ENCODE data around the gene GPR87. TPM values are rescaled to one million over a fixed set of nuclear protein-coding genes. Genes with fewer than 3 reads are reported as not detected.

The GPR87 gene
- total RNA-seq, 3 donors from 2014 or later (not counting 1 experiment from before 2014, with no cell fraction given): not detected

- TF ChIP-seq CTCF (IDR thresholded peaks at IDR 0.05): no peak
- peaks cover 10 to 13% of the 10 kb centered on the region in 2 donors for H3K4me1 Mint-ChIP-seq
- H3K9me3 Mint-ChIP-seq: no peaks in the 10 kb centered on the region
- Histone ChIP-seq H3K4me1 (ENCODE audit: control insufficient read depth, insufficient read depth, low read length) (peaks cover 6% of the 10 kb centered on the region), H3K27me3 (ENCODE audit: control insufficient read depth, insufficient read depth, low read length) (no peaks in the 10 kb centered on the region), H3K27ac (ENCODE audit: low read length) (no peak overlapping the region), H3K36me3 (ENCODE audit: control insufficient read depth, insufficient read depth, low read length) (no peaks in the 10 kb centered on the region), H3K9me3 (ENCODE audit: control insufficient read depth, insufficient read depth, low read length) (no peaks in the 10 kb centered on the region), H3K4me3 (ENCODE audit: low read length) (no peak overlapping the region)
- H3K27ac Mint-ChIP-seq: no peak overlapping the region
- intact Hi-C loops (cut with micrococcal nuclease): loop anchor here (2.0 kb wide), 1 partner anchor 495 kb away; no protein-coding TSS in a partner anchor
- no peaks in the 10 kb centered on the region for H3K27me3 Mint-ChIP-seq (ENCODE audit: low read depth in 2 of 2)
- no peak overlapping the region for H3K4me3 Mint-ChIP-seq
- H3K36me3 Mint-ChIP-seq: no peaks in the 10 kb centered on the region
- ATAC-seq (no peak), DNase-seq (no peak)
- WGBS (ENCODE audit: insufficient coverage): 90% methylated on average over 7 of the region's 9 CpGs
Measured at GRCh38 chr3:151281671-151282324, 34.8 kb downstream of the GPR87 start.

DNA sequence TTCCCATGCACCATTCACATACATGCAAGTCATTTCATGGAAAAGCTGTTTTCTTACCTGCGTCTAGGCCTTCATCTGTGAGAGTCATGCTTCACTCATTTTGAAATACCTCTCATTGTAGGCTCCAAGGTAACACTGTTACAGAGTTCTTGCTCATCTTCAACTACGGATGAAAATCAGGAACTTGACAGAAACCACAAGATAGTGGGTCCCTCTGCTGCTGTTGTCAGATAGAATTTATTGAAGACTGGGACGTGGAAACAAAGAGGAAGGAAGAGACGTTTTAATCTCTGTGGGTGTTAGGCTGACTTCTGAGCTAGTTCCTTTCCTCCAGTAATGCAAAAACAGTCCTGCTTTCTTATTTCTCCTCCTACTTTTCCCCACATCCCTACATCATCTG is 38.4 kb downstream of the GPR87 start, which contains the start of gene P2RY14:
TSS of gene P2RY14 (minus strand) at position 313 of the 400 bp plus-strand sequence. CDS start 64,226 bp downstream, outside the sequence.
- intact Hi-C loops (cut with micrococcal nuclease): no loop called here
- WGBS (ENCODE audit: insufficient coverage): 18% methylated on average over 4 of the region's 4 CpGs
- ATAC-seq (peak in 2 of 3 donors; percentile 42 to 73), DNase-seq (peak in 1 of 2 donors; percentile 36)
- H3K4me3 ChIP-seq (ENCODE audit: low read length): peak within 1 kb of the TSS; percentile 9
- H3K36me3 Mint-ChIP-seq: no peaks in the 10 kb centered on the region
- no peaks in the 10 kb centered on the region for H3K36me3 ChIP-seq (ENCODE audit: control insufficient read depth, insufficient read depth, low read length)
- H3K27me3 ChIP-seq (ENCODE audit: control insufficient read depth, insufficient read depth, low read length): no peaks in the 10 kb centered on the region
- H3K4me1 ChIP-seq (ENCODE audit: control insufficient read depth, insufficient read depth, low read length): peaks cover 18% of the 10 kb centered on the region
- no peaks in the 10 kb centered on the region for H3K9me3 Mint-ChIP-seq
- no peaks in the 10 kb centered on the region for H3K27me3 Mint-ChIP-seq (ENCODE audit: low read depth in 2 of 2)
- H3K4me3 Mint-ChIP-seq: no peak within 1 kb of the TSS
- peak within 1 kb of the TSS; percentile 35 to 53 for H3K27ac Mint-ChIP-seq
- no peaks in the 10 kb centered on the region for H3K9me3 ChIP-seq (ENCODE audit: control insufficient read depth, insufficient read depth, low read length)
- H3K27ac ChIP-seq (ENCODE audit: low read length): peak within 1 kb of the TSS; percentile 65
- no peak for TF ChIP-seq CTCF (IDR thresholded peaks at IDR 0.05)
- peaks cover 17 to 18% of the 10 kb centered on the region in 2 donors for H3K4me1 Mint-ChIP-seq

DNA sequence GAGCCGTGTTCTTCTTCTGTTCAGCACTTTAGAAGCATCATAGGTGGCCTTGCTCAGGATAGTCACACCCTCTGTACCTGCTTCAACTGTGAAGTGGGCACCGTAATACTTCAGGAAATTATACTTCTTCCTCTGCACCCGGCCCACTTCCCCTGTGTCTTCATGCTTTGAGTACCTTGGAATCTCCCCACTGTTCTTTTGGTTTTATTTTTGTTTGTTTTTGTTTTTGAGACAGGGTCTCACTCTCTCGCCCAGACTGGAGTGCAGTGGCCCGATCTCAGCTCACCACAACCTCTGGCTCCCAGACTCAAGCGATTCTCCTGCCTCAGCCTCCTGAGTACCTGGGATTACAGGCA is 40.0 kb downstream of the GPR87 start:
- H3K4me1 ChIP-seq (ENCODE audit: control insufficient read depth, insufficient read depth, low read length): peaks cover 18% of the 10 kb centered on the region
- Mint-ChIP-seq H3K36me3 (no peaks in the 10 kb centered on the region), H3K27ac (peak overlapping the region; percentile 46 to 56), H3K4me3 (no peak overlapping the region), H3K27me3 (ENCODE audit: low read depth in 2 of 2) (no peaks in the 10 kb centered on the region), H3K9me3 (no peaks in the 10 kb centered on the region), H3K4me1 (peaks cover 17 to 18% of the 10 kb centered on the region in 2 donors)
- DNase-seq (peak in 1 of 2 donors; percentile 70), ATAC-seq (peak; percentile 61 to 77 (median 77))
- H3K27ac ChIP-seq (ENCODE audit: low read length): peak overlapping the region; percentile 76
- no peak overlapping the region for H3K4me3 ChIP-seq (ENCODE audit: low read length)
- TF ChIP-seq CTCF (IDR thresholded peaks at IDR 0.05): no peak
- H3K36me3 ChIP-seq (ENCODE audit: control insufficient read depth, insufficient read depth, low read length): no peaks in the 10 kb centered on the region
- H3K27me3 ChIP-seq (ENCODE audit: control insufficient read depth, insufficient read depth, low read length): no peaks in the 10 kb centered on the region
- WGBS (ENCODE audit: insufficient coverage): 15% methylated on average over 4 of the region's 6 CpGs
- H3K9me3 ChIP-seq (ENCODE audit: control insufficient read depth, insufficient read depth, low read length): no peaks in the 10 kb centered on the region
- intact Hi-C loops (cut with micrococcal nuclease): no loop called here
